ENCODE results near the gene NXNL1. TPM values are rescaled to one million over a fixed set of nuclear protein-coding genes. Genes with fewer than 3 reads are reported as not detected.

The NXNL1 gene
- total and polyA plus RNA-seq, 2 of the 13 experiments (the other 11 are each of a cell fraction or from before 2014, with no cell fraction given): not detected

DNA sequence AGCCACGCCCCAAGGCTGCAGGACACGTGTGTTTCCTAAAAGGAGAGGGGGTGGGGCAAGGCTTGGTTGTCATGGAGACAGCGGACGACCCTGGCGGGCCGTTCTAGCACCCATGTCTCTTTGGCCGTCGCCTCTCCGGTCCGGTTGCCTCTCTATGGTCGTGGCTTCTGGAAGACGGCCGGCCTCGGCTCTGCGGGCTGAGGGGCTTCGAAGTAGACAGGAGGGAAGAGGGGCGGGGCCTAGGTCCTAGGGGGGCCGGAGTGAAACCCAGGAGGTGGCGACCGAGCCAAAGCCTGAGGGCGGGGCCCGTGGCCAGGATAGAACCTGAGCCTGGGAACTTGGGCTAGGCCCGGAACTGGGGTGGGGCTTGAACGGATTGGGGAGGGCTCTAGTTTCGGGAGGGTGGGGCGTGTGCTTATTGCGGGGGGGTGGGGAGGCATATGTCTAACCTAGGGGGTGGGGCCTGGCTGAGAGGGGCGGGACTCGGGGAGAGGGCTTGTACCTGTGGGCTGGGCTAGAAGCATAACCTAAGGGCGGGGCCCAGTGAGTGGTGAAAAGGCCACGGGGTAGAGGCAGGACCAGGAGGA lies 8.8 kb upstream of the NXNL1 start (continued):
- TF ChIP-seq HDAC1 (CRISPR knock-in tag; IDR thresholded peaks at IDR 0.05): 0 out of 2 replicates have a peak, but pooled peaks have one; percentile 25
- TF ChIP-seq MEIS1 (CRISPR knock-in tag; IDR thresholded peaks at IDR 0.05; ENCODE audit: borderline replicate concordance): peak; percentile 51
- no peak for TF ChIP-seq DNMT3B (CRISPR knock-in tag; conservative IDR thresholded peaks at IDR 0.05)
- 0 out of 2 replicates have a peak, but pooled peaks have one; percentile 33 for TF ChIP-seq RBFOX2 (IDR thresholded peaks at IDR 0.05; ENCODE audit: low read depth, low read length)
- TF ChIP-seq, protein P1, sequence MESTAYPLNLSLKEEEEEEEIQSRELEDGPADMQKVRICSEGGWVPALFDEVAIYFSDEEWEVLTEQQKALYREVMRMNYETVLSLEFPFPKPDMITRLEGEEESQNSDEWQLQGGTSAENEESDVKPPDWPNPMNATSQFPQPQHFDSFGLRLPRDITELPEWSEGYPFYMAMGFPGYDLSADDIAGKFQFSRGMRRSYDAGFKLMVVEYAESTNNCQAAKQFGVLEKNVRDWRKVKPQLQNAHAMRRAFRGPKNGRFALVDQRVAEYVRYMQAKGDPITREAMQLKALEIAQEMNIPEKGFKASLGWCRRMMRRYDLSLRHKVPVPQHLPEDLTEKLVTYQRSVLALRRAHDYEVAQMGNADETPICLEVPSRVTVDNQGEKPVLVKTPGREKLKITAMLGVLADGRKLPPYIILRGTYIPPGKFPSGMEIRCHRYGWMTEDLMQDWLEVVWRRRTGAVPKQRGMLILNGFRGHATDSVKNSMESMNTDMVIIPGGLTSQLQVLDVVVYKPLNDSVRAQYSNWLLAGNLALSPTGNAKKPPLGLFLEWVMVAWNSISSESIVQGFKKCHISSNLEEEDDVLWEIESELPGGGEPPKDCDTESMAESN (CRISPR knock-in tag; conservative IDR thresholded peaks at IDR 0.05): peak; percentile 47; the same call in 1 of the 2 replicates
- peak; percentile 77 for TF ChIP-seq ZFX (CRISPR knock-in tag; IDR thresholded peaks at IDR 0.05; ENCODE audit: low read depth)
- no peak for TF ChIP-seq ZNF264 (CRISPR knock-in tag; IDR thresholded peaks at IDR 0.05)
- no peak for TF ChIP-seq ZBTB7A (CRISPR knock-in tag; IDR thresholded peaks at IDR 0.05)
- peak; percentile 73; the same call in 1 of the 2 replicates for TF ChIP-seq ZNF619 (CRISPR knock-in tag; IDR thresholded peaks at IDR 0.05)
- TF ChIP-seq SOX5 (CRISPR knock-in tag; IDR thresholded peaks at IDR 0.05; ENCODE audit: borderline replicate concordance): 0 out of 2 replicates have a peak, but pooled peaks have one; percentile 5
- TF ChIP-seq, protein P2, sequence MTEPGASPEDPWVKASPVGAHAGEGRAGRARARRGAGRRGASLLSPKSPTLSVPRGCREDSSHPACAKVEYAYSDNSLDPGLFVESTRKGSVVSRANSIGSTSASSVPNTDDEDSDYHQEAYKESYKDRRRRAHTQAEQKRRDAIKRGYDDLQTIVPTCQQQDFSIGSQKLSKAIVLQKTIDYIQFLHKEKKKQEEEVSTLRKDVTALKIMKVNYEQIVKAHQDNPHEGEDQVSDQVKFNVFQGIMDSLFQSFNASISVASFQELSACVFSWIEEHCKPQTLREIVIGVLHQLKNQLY (CRISPR knock-in tag; IDR thresholded peaks at IDR 0.05): no peak
- TF ChIP-seq YEATS4 (CRISPR knock-in tag; IDR thresholded peaks at IDR 0.05; ENCODE audit: borderline replicate concordance): peak; percentile 48
- TF ChIP-seq, protein P3, sequence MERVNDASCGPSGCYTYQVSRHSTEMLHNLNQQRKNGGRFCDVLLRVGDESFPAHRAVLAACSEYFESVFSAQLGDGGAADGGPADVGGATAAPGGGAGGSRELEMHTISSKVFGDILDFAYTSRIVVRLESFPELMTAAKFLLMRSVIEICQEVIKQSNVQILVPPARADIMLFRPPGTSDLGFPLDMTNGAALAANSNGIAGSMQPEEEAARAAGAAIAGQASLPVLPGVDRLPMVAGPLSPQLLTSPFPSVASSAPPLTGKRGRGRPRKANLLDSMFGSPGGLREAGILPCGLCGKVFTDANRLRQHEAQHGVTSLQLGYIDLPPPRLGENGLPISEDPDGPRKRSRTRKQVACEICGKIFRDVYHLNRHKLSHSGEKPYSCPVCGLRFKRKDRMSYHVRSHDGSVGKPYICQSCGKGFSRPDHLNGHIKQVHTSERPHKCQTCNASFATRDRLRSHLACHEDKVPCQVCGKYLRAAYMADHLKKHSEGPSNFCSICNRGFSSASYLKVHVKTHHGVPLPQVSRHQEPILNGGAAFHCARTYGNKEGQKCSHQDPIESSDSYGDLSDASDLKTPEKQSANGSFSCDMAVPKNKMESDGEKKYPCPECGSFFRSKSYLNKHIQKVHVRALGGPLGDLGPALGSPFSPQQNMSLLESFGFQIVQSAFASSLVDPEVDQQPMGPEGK (CRISPR knock-in tag; IDR thresholded peaks at IDR 0.05): peak; percentile 77; the same call in 1 of the 2 replicates
- TF ChIP-seq, protein P4, sequence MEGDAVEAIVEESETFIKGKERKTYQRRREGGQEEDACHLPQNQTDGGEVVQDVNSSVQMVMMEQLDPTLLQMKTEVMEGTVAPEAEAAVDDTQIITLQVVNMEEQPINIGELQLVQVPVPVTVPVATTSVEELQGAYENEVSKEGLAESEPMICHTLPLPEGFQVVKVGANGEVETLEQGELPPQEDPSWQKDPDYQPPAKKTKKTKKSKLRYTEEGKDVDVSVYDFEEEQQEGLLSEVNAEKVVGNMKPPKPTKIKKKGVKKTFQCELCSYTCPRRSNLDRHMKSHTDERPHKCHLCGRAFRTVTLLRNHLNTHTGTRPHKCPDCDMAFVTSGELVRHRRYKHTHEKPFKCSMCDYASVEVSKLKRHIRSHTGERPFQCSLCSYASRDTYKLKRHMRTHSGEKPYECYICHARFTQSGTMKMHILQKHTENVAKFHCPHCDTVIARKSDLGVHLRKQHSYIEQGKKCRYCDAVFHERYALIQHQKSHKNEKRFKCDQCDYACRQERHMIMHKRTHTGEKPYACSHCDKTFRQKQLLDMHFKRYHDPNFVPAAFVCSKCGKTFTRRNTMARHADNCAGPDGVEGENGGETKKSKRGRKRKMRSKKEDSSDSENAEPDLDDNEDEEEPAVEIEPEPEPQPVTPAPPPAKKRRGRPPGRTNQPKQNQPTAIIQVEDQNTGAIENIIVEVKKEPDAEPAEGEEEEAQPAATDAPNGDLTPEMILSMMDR (CRISPR knock-in tag; IDR thresholded peaks at IDR 0.05): peak; percentile 7; the same call in 1 of the 2 replicates
- peak; percentile 50 for TF ChIP-seq PHF8 (CRISPR knock-in tag; IDR thresholded peaks at IDR 0.05)
- no peak for TF ChIP-seq BHLHE40 (IDR thresholded peaks at IDR 0.05; ENCODE audit: low read length)
- peak; percentile 46 for TF ChIP-seq ZNF605 (CRISPR knock-in tag; IDR thresholded peaks at IDR 0.05)
- peak; percentile 47; the same call in 1 of the 2 replicates for TF ChIP-seq BCL6 (CRISPR knock-in tag; IDR thresholded peaks at IDR 0.05)
- TF ChIP-seq, protein P5, sequence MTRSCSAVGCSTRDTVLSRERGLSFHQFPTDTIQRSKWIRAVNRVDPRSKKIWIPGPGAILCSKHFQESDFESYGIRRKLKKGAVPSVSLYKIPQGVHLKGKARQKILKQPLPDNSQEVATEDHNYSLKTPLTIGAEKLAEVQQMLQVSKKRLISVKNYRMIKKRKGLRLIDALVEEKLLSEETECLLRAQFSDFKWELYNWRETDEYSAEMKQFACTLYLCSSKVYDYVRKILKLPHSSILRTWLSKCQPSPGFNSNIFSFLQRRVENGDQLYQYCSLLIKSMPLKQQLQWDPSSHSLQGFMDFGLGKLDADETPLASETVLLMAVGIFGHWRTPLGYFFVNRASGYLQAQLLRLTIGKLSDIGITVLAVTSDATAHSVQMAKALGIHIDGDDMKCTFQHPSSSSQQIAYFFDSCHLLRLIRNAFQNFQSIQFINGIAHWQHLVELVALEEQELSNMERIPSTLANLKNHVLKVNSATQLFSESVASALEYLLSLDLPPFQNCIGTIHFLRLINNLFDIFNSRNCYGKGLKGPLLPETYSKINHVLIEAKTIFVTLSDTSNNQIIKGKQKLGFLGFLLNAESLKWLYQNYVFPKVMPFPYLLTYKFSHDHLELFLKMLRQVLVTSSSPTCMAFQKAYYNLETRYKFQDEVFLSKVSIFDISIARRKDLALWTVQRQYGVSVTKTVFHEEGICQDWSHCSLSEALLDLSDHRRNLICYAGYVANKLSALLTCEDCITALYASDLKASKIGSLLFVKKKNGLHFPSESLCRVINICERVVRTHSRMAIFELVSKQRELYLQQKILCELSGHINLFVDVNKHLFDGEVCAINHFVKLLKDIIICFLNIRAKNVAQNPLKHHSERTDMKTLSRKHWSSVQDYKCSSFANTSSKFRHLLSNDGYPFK (CRISPR knock-in tag; IDR thresholded peaks at IDR 0.05; ENCODE audit: borderline replicate concordance): peak; percentile 74; the same call in 1 of the 2 replicates

All from HepG2 (cell line).